GM23338 (cell line): ENCODE results near the gene TRIM14.
"Not testable (repeated sequence)": the region's sequence is repeated elsewhere in the genome, so short reads cannot be mapped to it uniquely, and the experiment has no call there.

Experiments used
- CREB1 ChIP-seq: fragments of 250-450 bp; sonication (Bioruptor Pico); IDR thresholded peaks from 2 replicates; pipeline ENCODE4 v1.5.0; 2020; ENCODE audit warnings: low read depth, mild to moderate bottlenecking, moderate library complexity
- JUNB ChIP-seq: IDR thresholded peaks from one replicate; pipeline ENCODE4 v1.6.1; 2016; ENCODE audit warnings: antibody characterized with exemption; ENCODE audit not compliant: unreplicated experiment
- POLR2AphosphoS5 ChIP-seq: IDR thresholded peaks from 2 replicates; pipeline ENCODE4 v1.6.1; 2016; ENCODE audit warnings: antibody characterized with exemption, low read depth
- STAT1 ChIP-seq: IDR thresholded peaks from one replicate; pipeline ENCODE4 v1.6.1; 2016; ENCODE audit warnings: antibody characterized with exemption; ENCODE audit not compliant: unreplicated experiment
- TF ChIP-seq, protein P1 (sequence below), 2 experiments: fragments of 200-600 bp in 1 of 2; sonication (generic) in 1 of 2; conservative IDR thresholded peaks; 2 replicates each; pipeline versions ENCODE4 v1.5.1 to v1.6.1; 2016 to 2017; ENCODE audit warnings: antibody characterized with exemption in 2 of 2, low read depth in 2 of 2, mild to moderate bottlenecking in 2 of 2, moderate library complexity in 1 of 2
- TF ChIP-seq, protein P2 (sequence below): IDR thresholded peaks from one replicate; pipeline ENCODE4 v1.6.1; 2018; ENCODE audit warnings: antibody characterized with exemption; ENCODE audit not compliant: unreplicated experiment

DNA sequence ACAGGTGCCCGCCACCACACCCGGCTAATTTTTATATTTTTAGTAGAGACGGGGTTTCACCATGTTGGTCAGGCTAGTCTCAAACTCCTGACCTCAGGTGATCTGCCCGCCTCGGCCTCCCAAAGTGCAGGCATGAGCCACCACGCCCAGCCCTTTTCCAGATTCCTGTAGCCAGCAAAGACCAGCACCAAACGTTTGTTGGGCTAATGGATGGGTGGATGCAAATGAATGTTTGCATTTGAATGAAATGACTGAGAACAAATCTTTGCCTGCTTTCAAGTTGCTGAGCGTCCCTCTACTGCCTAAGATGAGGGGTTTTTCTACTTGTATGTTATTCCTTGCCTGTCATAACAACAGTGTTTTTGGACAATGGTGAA, 42.5 kb downstream of the TRIM14 start:
- TF ChIP-seq POLR2AphosphoS5; STAT1; CREB1 (CRISPR knock-in tag); JUNB: not testable (repeated sequence)
- TF ChIP-seq, protein P1, sequence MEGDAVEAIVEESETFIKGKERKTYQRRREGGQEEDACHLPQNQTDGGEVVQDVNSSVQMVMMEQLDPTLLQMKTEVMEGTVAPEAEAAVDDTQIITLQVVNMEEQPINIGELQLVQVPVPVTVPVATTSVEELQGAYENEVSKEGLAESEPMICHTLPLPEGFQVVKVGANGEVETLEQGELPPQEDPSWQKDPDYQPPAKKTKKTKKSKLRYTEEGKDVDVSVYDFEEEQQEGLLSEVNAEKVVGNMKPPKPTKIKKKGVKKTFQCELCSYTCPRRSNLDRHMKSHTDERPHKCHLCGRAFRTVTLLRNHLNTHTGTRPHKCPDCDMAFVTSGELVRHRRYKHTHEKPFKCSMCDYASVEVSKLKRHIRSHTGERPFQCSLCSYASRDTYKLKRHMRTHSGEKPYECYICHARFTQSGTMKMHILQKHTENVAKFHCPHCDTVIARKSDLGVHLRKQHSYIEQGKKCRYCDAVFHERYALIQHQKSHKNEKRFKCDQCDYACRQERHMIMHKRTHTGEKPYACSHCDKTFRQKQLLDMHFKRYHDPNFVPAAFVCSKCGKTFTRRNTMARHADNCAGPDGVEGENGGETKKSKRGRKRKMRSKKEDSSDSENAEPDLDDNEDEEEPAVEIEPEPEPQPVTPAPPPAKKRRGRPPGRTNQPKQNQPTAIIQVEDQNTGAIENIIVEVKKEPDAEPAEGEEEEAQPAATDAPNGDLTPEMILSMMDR (conservative IDR thresholded peaks at IDR 0.05; ENCODE audit: low read depth in 2 of 2): not testable (repeated sequence)
- TF ChIP-seq, protein P2, sequence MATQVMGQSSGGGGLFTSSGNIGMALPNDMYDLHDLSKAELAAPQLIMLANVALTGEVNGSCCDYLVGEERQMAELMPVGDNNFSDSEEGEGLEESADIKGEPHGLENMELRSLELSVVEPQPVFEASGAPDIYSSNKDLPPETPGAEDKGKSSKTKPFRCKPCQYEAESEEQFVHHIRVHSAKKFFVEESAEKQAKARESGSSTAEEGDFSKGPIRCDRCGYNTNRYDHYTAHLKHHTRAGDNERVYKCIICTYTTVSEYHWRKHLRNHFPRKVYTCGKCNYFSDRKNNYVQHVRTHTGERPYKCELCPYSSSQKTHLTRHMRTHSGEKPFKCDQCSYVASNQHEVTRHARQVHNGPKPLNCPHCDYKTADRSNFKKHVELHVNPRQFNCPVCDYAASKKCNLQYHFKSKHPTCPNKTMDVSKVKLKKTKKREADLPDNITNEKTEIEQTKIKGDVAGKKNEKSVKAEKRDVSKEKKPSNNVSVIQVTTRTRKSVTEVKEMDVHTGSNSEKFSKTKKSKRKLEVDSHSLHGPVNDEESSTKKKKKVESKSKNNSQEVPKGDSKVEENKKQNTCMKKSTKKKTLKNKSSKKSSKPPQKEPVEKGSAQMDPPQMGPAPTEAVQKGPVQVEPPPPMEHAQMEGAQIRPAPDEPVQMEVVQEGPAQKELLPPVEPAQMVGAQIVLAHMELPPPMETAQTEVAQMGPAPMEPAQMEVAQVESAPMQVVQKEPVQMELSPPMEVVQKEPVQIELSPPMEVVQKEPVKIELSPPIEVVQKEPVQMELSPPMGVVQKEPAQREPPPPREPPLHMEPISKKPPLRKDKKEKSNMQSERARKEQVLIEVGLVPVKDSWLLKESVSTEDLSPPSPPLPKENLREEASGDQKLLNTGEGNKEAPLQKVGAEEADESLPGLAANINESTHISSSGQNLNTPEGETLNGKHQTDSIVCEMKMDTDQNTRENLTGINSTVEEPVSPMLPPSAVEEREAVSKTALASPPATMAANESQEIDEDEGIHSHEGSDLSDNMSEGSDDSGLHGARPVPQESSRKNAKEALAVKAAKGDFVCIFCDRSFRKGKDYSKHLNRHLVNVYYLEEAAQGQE: not testable (repeated sequence)
